ENCODE data around the gene PTCH1.

DNA sequence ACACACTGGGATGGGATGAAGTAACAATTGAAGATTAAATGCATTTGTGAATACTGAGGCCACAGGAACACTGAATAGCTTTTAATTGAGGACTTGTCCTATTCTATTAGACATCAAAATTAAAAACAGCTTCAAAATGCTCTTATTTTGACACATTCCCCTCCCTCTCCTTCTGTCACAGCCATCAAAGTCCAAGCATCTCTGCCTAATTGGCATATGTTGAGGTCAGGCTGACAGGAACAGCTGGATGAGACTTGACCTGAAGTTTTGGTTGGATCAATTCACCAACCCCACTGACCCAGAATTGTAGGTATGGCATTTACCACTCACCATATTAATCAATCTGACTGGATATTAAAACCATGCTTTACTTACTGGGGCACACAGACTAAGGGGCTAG lies 96.3 kb downstream of the PTCH1 start:
- TF ChIP-seq, protein P1, sequence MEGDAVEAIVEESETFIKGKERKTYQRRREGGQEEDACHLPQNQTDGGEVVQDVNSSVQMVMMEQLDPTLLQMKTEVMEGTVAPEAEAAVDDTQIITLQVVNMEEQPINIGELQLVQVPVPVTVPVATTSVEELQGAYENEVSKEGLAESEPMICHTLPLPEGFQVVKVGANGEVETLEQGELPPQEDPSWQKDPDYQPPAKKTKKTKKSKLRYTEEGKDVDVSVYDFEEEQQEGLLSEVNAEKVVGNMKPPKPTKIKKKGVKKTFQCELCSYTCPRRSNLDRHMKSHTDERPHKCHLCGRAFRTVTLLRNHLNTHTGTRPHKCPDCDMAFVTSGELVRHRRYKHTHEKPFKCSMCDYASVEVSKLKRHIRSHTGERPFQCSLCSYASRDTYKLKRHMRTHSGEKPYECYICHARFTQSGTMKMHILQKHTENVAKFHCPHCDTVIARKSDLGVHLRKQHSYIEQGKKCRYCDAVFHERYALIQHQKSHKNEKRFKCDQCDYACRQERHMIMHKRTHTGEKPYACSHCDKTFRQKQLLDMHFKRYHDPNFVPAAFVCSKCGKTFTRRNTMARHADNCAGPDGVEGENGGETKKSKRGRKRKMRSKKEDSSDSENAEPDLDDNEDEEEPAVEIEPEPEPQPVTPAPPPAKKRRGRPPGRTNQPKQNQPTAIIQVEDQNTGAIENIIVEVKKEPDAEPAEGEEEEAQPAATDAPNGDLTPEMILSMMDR (optimal IDR thresholded peaks at IDR 0.05 in 1 of 3, IDR thresholded peaks at IDR 0.05 in 1 of 3, conservative IDR thresholded peaks at IDR 0.05 in 1 of 3; ENCODE audit: extremely low read depth in 1 of 3, insufficient read depth in 2 of 3, low read length in 3 of 3): no peak
- no peak for TF ChIP-seq EZH2 (IDR thresholded peaks at IDR 0.05; ENCODE audit: low read length)

Measured in keratinocyte (primary cell).